ENCODE results near the gene HS3ST5. TPM values are rescaled to one million over a fixed set of nuclear protein-coding genes. Genes with fewer than 3 reads are reported as not detected.
"Not testable (repeated sequence)": the region's sequence is repeated elsewhere in the genome, so short reads cannot be mapped to it uniquely, and the experiment has no call there.

HS3ST5 gene
- total RNA-seq, 1 donor from 2014 or later, result 0.30 TPM

DNA sequence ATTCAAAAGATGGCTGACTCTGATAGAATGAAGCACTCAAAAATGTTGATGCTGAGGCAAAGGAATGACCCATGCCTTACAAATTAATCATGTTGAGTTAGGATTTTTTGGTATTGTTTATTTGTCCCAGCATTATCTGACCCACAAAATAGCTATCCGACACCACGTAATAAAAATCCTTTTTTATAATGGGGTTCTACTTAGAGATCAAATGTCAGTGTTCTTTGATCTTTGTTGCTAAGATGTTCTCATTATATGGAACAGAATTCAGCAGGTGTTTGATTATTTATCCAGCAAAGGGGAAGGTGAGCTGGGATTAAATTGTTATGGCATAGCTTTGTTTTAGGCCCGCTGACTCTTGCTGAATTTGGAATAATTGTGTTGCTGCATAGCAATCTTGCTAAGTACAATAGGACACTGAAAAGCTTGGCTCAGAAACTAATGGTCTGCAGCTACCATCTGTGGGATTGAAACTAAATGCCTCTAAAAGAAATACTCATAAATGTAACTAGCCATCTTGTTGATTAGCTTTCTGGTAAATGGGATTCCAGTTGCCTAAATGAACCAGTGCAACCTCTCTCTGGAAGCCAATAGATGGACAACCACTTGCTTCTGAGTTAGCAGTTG lies 191.6 kb downstream of the HS3ST5 start:
- no peak for DNase-seq

- not testable (repeated sequence) for DNase-seq
Measured at GRCh38 chr6:114149182-114149581, 193.6 kb downstream of the HS3ST5 start.

GRCh38 chr6:114144887-114145851 lies 197.7 kb downstream of the HS3ST5 start:
- no peak for DNase-seq

DNA sequence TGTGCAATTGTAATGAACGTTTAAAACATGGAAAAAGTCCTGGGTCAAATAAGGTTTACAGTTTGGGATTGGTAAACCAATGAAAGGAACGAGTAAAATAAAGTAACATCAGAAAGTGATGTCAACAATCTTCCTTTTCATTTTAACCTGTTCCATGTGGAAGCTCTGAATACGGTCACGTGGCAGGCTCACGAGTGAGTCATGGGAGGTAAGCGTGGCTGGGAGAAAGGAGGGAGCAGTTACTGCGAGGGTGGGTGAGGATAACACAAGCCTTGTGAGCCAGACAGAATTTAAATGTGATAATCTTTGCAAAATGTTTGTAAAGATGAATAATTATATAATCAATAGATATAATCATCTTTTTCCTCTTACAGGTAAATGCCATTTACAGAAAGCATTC lies 200.6 kb downstream of the HS3ST5 start:
- DNase-seq, result no peak

GRCh38 chr6:114140416-114140815 lies 202.4 kb downstream of the HS3ST5 start:
- DNase-seq, result no peak

DNA sequence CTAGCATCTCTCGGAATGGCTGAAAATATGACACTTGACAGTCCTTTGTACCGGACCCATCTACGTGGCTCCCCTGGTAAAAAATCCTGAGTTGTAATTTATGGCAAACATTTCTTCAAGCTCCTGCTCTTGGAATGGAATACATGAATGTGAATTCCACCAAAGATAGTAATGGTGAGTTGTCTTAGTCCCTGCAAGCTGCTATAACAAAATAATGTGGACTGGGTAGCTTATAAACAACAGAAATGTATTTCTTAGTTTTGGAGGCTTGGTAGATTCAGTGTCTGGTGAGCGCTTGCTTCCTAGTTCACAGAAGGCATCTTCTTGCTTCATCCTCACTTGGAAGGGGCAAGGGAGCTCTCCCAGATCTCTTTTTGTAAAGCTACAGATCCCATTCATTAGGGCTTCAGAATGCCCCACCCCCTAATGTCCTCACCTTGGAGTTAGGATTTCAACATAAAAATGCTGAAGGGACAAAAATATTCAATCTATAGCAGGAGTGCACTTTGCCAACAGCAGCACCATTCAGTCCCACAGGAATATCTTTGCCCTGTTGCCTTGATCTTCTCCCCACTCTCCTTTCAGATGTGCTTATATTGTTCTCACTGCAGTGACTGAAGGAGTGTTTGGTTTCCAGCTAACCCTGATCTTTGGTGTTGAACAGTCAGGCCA lies 204.1 kb downstream of the HS3ST5 start:
- no peak for DNase-seq

- DNase-seq, result no peak
Measured at GRCh38 chr6:114135363-114135971, 207.4 kb downstream of the HS3ST5 start.

- DNase-seq, result no peak
Measured at GRCh38 chr6:114133816-114134215, 209.0 kb downstream of the HS3ST5 start.

- no peak for DNase-seq
Measured at GRCh38 chr6:114131945-114132344, 210.9 kb downstream of the HS3ST5 start.

DNA sequence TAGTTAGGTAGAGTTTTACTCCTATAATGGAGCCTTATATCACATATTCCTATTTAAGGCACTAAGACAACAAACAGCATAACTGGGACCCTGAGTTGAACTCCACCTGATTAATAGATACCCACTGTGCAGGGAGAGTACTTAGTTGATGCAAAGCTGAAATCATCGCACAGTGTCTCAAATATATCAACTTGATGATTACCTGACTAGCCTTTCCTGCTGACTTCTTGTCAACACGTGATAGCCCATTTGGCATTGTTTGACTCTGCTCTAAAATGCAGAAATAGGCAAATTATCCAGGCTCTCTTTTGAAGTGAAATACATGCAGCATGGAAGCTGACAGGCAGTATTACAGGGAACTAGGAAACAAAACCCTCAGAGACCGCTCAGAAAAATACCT lies 217.2 kb downstream of the HS3ST5 start:
- DNase-seq, result no peak

DNA sequence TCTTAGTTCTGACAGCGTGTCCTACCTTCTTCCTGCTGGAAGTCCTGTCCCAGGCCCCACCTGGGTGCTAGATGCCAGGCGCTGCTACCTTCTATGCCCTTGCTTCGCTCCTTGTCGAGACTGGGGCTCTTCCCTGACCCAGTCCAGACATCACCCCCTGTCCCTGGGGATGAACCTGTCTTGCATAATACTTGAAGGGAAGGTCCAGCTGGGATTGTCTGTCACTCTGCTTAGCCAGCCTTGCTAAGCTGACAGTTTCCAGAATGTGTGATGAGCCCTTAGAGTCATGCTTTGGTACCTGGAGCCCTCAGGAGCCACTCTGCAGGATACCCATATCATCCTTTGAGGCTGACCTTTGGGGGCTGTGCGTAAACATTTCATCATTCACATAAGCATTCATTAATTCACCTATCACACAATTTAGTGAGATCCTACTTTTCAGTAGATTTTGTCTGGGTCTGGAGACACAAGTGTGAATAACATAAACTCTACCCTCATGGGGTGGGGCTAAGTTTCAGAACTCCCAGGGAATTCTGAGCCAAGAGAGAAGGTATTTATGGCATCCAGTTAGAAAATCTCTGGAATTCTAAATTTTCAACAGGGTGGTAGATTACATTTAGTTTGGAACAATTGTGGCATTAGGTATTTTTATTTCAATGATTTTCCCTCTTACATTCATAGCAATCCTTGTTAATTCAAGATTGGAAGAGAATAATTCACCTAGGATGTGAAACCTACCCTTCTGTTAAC lies 220.7 kb downstream of the HS3ST5 start:
- no peak for DNase-seq

GRCh38 chr6:114119056-114119455 lies 223.8 kb downstream of the HS3ST5 start:
- DNase-seq, result no peak

DNA sequence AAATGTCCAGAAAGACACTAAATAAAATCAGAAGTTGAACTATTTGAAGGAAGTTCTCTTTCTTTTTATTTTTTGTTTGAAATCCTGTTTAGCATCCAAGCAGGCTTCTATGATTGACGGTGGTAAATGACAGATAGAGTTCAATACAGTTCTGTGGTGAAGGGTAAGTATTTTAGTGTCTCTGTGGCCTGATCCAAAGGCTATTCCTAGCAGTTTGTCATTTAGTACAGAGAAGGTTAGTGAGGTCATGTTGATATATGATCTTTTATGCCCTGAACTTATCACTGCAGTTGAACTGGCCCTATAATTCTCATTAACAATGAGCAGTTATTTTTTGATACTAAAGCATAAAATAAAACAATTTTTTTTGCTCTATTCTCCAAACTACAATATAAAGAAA lies 227.2 kb downstream of the HS3ST5 start:
- DNase-seq, result no peak

DNA sequence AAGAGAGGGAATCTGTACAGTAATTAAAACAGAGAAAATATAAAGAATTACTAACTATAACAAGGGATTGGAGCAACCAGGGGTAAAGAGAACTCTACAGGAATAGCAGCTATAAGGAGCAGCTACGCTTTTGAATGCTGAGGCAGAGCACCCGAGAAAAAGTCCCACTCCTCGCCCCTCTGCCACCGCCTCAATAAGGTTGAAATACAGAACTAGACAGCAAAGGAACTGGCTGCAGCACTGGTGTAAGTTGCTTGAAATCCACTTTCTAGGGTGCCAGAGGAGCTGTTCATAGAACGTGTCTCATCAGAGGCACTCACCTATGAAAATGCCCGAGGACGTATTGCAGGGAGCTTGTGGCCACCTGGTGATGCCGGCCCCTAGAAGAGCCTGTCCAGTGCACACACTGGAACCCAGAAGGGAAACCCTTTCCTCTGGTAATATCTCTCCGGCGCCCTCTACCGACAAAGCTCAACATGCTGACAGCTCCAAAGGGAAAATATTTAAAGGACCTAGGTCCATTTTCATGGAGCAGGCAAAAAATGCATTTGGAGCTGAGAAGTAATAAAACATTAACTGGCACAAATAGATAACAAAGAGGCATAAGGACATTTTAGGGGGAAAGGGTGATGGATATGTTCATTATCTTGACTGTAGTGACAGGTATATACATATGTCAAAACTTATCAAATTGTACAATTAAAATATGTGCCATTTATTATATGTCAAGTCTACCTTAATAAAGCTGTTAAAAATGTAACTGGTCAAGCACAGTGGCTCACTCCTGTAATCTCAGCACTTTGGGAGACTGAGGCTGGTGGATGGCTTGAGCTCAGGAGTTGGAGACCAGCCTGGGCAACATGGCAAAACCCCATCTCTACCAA lies 234.5 kb downstream of the HS3ST5 start:
- no peak for DNase-seq

GRCh38 chr6:114106020-114106419 lies 236.8 kb downstream of the HS3ST5 start:
- DNase-seq, result no peak

GRCh38 chr6:114101255-114101654 lies 241.6 kb downstream of the HS3ST5 start:
- DNase-seq, result no peak

GRCh38 chr6:114100215-114100994 lies 242.4 kb downstream of the HS3ST5 start:
- no peak for DNase-seq

DNA sequence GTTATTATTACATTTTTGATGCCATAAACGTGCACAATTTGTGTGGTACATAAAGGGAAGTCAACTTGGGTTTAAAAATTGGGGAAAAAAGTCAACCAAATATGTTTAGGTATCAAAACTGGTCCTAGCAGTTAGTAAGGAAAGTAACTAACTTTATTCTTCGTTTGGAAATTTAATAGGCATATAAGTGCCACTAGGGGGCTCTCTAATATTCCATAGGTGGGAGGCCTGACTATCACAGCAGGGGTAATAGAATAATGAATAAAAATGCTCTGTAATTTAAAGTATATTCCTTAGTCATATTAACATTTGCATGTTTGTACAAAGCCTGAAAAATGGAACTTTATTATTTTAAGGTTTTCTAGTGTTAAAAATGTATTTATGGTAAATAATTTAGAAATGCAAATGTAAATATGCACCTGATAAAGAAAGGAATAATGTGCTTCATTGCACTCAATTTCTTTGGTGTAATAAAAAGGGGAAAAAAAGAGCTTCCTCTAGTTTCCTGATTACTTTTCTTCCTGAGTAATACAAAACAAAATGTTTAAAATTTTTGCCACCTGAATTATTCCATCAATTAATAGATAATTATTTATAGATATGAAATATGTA lies 246.2 kb downstream of the HS3ST5 start:
- no peak for DNase-seq

DNA sequence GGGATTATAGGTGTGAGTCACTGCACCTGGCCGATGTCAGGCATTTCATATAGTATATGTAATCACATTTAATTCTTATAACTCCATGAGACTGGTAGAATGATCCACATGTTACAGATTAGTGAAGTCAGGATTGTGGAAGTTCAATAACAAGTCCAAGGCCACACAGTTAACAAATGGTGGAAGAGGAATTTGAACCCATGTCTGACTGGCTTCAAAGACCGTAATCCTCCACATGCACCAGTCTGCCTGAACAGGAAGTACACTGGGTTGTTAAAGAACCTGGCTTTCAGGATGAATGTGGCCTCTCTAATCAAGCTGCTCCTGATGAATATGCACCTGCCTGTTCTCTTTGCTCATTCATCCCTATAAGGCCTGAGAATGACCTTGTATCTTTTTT lies 249.9 kb downstream of the HS3ST5 start:
- no peak for DNase-seq

DNA sequence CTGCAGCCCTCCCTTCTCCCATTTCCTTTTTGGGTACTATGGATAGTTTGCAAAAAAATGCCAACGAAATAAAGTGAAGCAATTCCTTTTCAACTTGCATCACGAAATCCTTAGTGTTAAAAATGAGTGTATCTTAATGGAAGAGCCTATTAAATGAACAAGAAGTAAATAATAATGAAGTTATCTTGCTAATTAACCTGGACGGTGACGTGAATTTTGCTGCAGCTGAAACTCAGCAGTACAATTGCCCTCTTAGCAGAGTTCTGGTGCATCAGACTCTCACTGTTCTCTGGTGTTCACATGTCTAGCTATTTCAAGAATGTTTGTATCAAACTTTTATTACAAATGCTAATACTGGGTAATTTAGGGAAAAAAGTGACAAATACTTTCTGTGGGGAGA lies 252.2 kb downstream of the HS3ST5 start:
- no peak for DNase-seq

Measured in skin of body (tissue), 2 donors.